HG03108 (cell line): ENCODE data around the gene NUP160.
"Not testable (repeated sequence)": the region's sequence is repeated elsewhere in the genome, so short reads cannot be mapped to it uniquely, and the experiment has no call there.

Source experiments
- ATAC-seq: cut with Tn5 transposase; IDR thresholded peaks from one replicate; pipeline ENCODE4 v1.9.1; 2021; ENCODE audit warnings: moderate library complexity; ENCODE audit not compliant: unreplicated experiment

Gene NUP160

DNA sequence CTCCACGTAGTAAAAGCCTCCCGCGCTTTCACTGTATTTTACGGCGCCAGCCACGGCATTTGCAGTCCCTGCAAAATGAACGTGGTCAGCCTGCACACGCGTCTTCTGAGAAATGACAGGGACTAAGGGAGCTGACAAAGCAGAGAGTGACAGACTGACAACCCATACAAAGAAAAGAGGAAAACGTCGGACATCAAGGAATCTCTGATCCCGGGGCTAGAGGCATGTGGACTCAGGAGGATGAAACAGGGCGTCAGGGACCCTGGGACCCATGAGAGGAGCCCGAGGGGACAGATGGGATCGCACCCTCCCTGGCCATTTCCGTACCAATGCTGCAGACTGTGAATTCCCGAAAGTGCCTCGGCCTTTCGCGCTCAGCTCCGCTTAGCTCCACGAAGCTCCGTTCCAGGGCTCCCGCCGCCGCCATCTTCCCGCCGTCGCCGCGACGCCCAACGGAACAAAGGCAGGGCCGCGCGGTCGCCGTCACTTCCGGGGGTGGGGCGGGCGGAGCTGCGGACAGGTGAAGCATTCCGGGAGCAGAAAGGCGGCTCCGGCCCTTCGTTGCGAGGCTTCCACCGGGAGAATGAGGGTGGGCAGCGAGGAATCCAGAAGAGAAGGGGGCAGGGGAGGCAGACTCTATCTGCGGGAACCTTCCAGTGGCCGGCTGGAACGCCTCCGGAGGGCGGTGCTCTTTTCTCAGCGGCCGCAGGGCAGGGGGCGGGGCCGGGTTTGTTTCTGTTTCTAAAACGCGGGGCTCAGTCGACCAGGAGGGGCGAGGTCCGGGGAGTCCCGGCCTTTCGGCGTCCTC is at the start of gene NUP160:
TSS of gene NUP160 (minus strand) at position 459 of the 808 bp plus-strand sequence. CDS start at position 427, 32 bp downstream.
- ATAC-seq: peak; percentile 74

GRCh38 chr11:47896199-47896598 is 48.0 kb upstream of the NUP160 start:
- ATAC-seq: no peak

DNA sequence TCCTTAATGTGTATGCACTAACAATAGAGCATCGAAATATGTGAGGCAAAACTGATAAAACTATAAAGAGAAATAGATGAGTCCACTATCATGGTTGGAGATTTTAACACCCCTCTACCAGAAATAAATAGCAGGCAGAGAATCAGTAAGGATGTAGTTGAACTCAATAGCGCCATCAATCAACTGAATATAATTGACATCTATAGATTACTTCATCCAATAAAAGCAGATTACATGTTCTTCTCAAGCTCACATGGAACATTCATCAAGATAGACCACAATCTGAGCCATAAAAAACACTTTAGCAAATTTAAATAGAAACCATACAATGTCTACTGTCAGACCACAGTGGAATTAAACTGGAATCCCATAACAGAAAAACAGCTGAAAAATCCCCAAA is 46.9 kb upstream of the NUP160 start:
- ATAC-seq: no peak

DNA sequence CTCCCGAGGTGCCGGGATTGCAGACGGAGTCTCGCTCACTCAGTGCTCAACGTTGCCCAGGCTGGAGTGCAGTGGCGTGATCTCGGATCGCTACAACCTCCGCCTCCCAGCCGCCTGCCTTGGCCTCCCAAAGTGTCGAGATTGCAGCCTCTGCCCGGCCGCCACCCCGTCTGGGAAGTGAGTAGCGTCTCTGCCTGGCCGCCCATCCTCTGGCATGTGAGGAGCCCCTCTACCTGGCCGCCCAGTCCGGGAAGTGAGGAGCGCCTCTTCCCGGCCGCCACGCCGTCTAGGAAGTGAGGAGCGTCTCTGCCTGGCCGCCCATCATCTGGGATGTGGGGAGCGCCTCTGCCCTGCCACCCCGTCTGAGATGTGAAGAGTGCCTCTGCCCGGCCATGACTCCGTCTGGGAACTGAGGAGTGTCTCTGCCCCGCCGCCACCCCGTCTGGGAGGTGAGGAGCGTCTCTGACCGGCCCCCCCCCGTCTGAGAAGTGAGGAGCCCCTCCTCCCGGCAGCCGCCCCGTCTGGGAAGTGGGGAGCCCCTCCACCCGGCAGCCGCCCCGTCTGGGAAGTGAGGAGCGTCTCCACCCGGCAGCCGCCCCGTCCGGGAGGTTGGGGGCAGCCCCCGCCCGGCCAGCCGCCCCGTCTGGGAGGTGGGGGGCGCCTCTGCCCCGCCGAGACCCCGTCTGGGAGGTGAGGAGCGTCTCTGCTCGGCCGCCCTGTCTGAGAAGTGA is 44.6 kb upstream of the NUP160 start:
- ATAC-seq: not testable (repeated sequence)

DNA sequence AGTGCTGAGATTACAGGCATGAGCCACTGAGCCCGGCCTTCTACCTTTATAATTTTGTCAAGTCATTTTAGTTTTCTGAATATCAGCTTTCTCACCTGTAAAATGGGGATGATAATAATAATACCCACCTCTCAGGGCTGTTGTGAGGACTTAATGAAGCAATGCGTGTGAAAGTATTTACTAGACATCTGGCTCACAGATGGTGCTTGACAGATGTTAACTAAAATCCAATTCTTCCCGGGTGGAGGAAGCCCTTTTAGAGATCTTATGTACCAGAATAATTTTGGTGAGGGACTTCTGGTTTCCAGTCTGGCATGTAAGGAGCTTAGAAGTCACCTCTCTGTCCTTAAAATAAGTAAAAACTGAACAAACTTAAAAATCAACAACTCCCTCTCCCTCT is 43.7 kb upstream of the NUP160 start:
- ATAC-seq: no peak

GRCh38 chr11:47889714-47890441 is 41.7 kb upstream of the NUP160 start:
- no peak for ATAC-seq

GRCh38 chr11:47887910-47888569 is 39.9 kb upstream of the NUP160 start:
- ATAC-seq: no peak

GRCh38 chr11:47886096-47886495 is 37.9 kb upstream of the NUP160 start:
- no peak for ATAC-seq

- not testable (repeated sequence) for ATAC-seq
These were observed 34.3 kb upstream of the NUP160 start for GRCh38 chr11:47882437-47882836.

DNA sequence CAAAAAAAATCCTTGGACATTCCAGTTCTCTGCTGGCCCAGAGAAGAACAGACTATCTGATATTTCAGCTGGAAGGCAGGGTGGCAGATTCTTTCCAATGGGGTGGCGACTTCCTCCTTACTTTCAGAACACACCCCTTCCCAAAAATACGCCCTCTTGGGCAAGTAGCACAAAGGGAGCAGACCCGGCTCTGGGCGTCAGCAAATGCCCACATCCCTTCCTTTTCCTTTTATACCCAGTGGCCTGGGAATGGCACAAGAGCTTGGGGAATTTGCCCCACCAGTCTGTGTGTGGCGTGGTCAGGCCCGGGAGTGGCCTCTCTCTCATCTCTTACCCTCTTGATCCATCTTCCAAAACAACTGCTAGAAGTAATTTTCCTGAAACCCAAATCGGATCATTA is 33.0 kb upstream of the NUP160 start:
- ATAC-seq: no peak

DNA sequence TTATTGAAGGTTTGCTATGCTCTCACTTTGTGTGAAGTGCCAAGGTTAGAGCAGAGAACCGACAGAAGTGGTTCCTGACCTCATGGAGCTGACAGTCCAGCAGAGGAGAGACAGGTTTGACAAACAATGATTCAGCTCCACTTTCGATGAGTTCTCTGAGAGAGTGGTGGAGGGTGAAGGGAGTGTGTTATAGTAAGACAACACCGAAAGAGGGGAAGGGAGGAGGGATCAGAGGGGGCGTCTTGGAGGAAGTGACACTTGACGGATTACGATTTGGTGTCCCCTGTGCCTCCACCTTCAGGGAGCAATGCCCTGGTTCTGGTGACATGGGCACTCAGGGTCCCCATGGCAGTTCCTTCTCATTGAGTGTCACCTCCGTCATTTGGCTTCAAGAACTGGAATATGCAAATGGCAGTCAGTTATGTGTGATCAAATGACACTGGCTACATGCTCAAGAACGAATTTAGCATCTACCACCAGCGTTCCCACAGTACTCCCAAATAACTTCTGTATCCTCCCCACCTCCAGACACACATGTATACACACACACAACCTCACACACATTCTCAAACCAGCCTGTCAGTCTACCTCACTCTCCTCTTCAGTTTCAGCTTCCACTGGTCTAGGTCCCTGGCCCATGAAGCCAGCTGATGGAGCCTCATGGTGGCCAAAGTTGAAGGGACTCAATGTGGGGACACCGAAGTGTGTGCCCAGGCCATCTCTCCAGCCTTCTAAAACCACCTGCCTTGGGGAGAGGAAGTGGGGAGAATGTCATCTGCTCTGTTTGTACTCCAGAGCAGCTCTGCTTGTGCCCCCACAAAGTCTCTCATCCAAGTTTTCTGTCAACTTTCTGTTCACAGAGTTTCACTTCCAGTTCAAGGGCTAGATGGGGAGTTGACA is 31.4 kb upstream of the NUP160 start:
- ATAC-seq: no peak

DNA sequence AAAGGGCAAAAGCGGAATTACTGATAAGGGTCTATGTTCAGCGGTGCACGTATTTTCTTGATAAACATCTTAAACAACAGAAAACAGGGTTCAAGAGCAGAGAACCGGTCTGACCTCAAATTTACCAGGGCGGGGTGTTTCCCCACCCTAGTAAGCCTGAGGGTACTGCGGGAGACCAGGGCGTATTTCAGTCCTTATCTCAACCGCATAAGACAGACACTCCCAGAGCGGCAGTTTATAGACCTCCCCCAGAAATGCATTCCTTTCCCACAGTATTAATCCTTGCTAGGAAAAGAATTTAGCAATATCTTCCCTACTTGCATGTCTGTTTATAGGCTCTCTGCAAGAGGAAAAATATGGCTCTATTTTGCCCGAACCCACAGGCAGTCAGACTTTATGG is 27.7 kb upstream of the NUP160 start:
- not testable (repeated sequence) for ATAC-seq

DNA sequence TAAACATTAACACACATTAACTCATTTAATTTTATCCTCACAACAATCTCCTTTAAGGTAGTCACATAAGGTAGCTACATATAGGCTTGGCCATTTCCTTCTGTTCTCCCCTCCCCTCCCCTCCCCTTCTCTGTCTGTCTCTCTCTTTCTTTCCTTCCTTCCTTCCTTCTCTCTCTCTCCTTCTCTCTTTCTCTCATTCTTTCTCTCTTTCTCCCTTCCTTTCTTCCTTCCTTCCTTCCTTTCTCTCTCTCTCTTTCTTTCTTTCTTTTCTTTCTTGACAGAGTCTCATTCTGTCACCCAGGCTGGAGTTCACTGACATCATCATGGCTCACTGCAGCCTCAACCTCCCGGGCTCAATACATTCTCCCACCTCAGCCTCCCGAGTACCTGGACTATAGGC is 22.3 kb upstream of the NUP160 start:
- ATAC-seq: no peak

GRCh38 chr11:47869544-47870393 is 21.6 kb upstream of the NUP160 start:
- no peak for ATAC-seq

GRCh38 chr11:47867823-47868222 is 19.7 kb upstream of the NUP160 start:
- ATAC-seq: no peak

GRCh38 chr11:47866892-47867291 is 18.7 kb upstream of the NUP160 start:
- not testable (repeated sequence) for ATAC-seq

DNA sequence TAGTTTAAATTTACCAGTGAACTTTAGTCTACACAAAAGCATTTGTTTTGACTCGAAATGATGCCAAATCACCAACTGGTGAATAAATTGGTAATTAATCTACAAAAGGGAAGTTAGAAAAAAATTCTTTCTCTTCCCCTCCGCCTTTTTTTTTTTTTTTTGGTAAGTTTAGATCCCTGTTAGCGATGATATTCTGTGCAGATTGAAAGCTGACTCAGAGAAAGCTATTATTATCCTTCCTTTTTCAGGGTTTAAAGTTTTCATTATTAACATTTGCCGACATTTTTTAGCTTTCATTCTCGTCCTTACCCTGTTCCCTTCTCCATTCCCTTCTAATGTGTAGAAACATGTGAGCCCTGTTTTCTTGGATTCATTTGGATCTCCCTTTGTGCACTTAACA is 16.8 kb upstream of the NUP160 start:
- ATAC-seq: no peak

GRCh38 chr11:47863898-47864430 is 15.8 kb upstream of the NUP160 start:
- ATAC-seq: no peak
